Neural cell (in vitro differentiated cells): ENCODE measurements around the gene DCP1A. TPM values are rescaled to one million over a fixed set of nuclear protein-coding genes. Genes with fewer than 3 reads are reported as not detected.

ENCODE experiments used
- H2AFZ ChIP-seq: fragments of 200-600, 300-800 bp; sonication (generic), shearing (Covaris generic); 2 replicates; pipeline ENCODE4 v1.6.0; 2014; ENCODE audit warnings: low read depth, mild to moderate bottlenecking, antibody characterized with exemption, low read length, moderate library complexity
- H3F3A ChIP-seq: fragments of 200-600 bp; shearing (Covaris generic); 2 replicates; pipeline ENCODE4 v1.6.1; 2016; ENCODE audit warnings: mild to moderate bottlenecking, moderate library complexity, mixed read lengths, antibody characterized with exemption, low read length; ENCODE audit not compliant: insufficient read depth, poor library complexity, severe bottlenecking
- H3K27ac ChIP-seq: fragments of 200-600, 300-800 bp; sonication (generic), shearing (Covaris generic); 2 replicates; pipeline ENCODE4 v1.5.1; 2014; ENCODE audit warnings: mild to moderate bottlenecking, low read length, moderate library complexity
- H3K27me3 ChIP-seq: fragments of 300-800, 200-600 bp; sonication (generic), shearing (Covaris generic); 2 replicates; pipeline ENCODE4 v1.6.0; 2014; ENCODE audit warnings: mild to moderate bottlenecking, low read depth, low read length, moderate library complexity; ENCODE audit not compliant: insufficient read depth
- H3K36me3 ChIP-seq: fragments of 300-800, 200-600 bp; sonication (generic), shearing (Covaris generic); 2 replicates; pipeline ENCODE4 v1.5.1; 2014; ENCODE audit warnings: mild to moderate bottlenecking, antibody characterized with exemption, low read length, moderate library complexity; ENCODE audit not compliant: insufficient read depth
- H3K4me2 ChIP-seq: fragments of 300-800, 200-600 bp; sonication (generic), shearing (Covaris generic); 2 replicates; pipeline ENCODE4 v1.6.0; 2014; ENCODE audit warnings: mild to moderate bottlenecking, low read length
- H3K4me3 ChIP-seq: fragments of 300-800, 200-600 bp; sonication (generic), shearing (Covaris generic); 2 replicates; pipeline ENCODE4 v1.5.1; 2014; ENCODE audit warnings: mild to moderate bottlenecking, low read length, moderate library complexity
- H3K79me2 ChIP-seq: fragments of 200-600 bp; shearing (Covaris generic); replicated peaks from 2 replicates; pipeline ENCODE4 v1.6.0; 2014; ENCODE audit warnings: mild to moderate bottlenecking, low read length, moderate library complexity; ENCODE audit not compliant: insufficient read depth
- H3K9ac ChIP-seq: fragments of 300-800, 200-600 bp; sonication (generic), shearing (Covaris generic); 2 replicates; pipeline ENCODE4 v1.6.1; 2016; ENCODE audit warnings: mild to moderate bottlenecking, low read length, mixed read lengths
- H3K9me2 ChIP-seq: fragments of 200-600 bp; shearing (Covaris generic); 2 replicates; pipeline ENCODE4 v1.6.1; 2016; ENCODE audit warnings: mild to moderate bottlenecking, low read length, mixed read lengths; ENCODE audit not compliant: insufficient read depth
- H3K9me3 ChIP-seq: fragments of 200-600, 300-800 bp; sonication (generic), shearing (Covaris generic); 2 replicates; pipeline ENCODE4 v1.6.1; 2016; ENCODE audit warnings: mild to moderate bottlenecking, mixed run types, low read length, moderate library complexity, mixed read lengths
- H4K20me1 ChIP-seq: fragments of 200-600 bp; shearing (Covaris generic); 2 replicates; pipeline ENCODE4 v1.6.1; 2016; ENCODE audit warnings: mild to moderate bottlenecking, mixed run types; ENCODE audit not compliant: insufficient read depth
- EP300 ChIP-seq: fragments of 450-650 bp; conservative IDR thresholded peaks from 2 replicates; pipeline ENCODE4 v1.6.1; 2014; ENCODE audit warnings: antibody characterized with exemption, mild to moderate bottlenecking, moderate library complexity; ENCODE audit not compliant: poor library complexity, severe bottlenecking
- EZH2 ChIP-seq: fragments of 200-600, 300-800 bp; shearing (Covaris generic), sonication (generic); IDR thresholded peaks from 2 replicates; pipeline ENCODE4 v1.6.1; 2014; ENCODE audit warnings: antibody characterized with exemption, low read length, borderline replicate concordance, mild to moderate bottlenecking; ENCODE audit not compliant: insufficient read depth, poor library complexity, severe bottlenecking
- MXI1 ChIP-seq: fragments of 450-650 bp; conservative IDR thresholded peaks from 2 replicates; pipeline ENCODE4 v1.6.1; 2014; ENCODE audit warnings: antibody characterized with exemption, mild to moderate bottlenecking; ENCODE audit not compliant: poor library complexity, severe bottlenecking
- POLR2AphosphoS5 ChIP-seq: IDR thresholded peaks from 2 replicates; pipeline ENCODE4 v1.6.1; 2012
- RAD21 ChIP-seq: fragments of 450-650 bp; conservative IDR thresholded peaks from 2 replicates; pipeline ENCODE4 v1.6.1; 2014; ENCODE audit warnings: antibody characterized with exemption, mild to moderate bottlenecking, moderate library complexity
- SMC3 ChIP-seq: fragments of 450-650 bp; conservative IDR thresholded peaks from 2 replicates; pipeline ENCODE4 v1.6.1; 2014; ENCODE audit warnings: antibody characterized with exemption, mild to moderate bottlenecking, moderate library complexity; ENCODE audit not compliant: poor library complexity
- TAF1 ChIP-seq: IDR thresholded peaks from 2 replicates; pipeline ENCODE4 v1.6.1; 2012; ENCODE audit warnings: low read depth
- polyA plus RNA-seq: library from polyadenylated mRNA; depleted of rRNA; stranded (reverse); fragments of >200 nt; gene quantifications from 2 replicates; pipeline ENCODE4 v1.2.3, GENCODE V29; 2014
- TF ChIP-seq, protein P1 (sequence below): fragments of 450-650 bp; IDR thresholded peaks from 2 replicates; pipeline ENCODE4 v1.5.1; 2014; ENCODE audit warnings: antibody characterized with exemption, mild to moderate bottlenecking, moderate library complexity; ENCODE audit not compliant: poor library complexity, severe bottlenecking
- TF ChIP-seq, protein P2 (sequence below): IDR thresholded peaks from 2 replicates; pipeline ENCODE4 v1.6.1; 2012; ENCODE audit warnings: borderline replicate concordance

Gene DCP1A
- polyA plus RNA-seq, 1 donor from 2014 or later: 12.5 TPM

DNA sequence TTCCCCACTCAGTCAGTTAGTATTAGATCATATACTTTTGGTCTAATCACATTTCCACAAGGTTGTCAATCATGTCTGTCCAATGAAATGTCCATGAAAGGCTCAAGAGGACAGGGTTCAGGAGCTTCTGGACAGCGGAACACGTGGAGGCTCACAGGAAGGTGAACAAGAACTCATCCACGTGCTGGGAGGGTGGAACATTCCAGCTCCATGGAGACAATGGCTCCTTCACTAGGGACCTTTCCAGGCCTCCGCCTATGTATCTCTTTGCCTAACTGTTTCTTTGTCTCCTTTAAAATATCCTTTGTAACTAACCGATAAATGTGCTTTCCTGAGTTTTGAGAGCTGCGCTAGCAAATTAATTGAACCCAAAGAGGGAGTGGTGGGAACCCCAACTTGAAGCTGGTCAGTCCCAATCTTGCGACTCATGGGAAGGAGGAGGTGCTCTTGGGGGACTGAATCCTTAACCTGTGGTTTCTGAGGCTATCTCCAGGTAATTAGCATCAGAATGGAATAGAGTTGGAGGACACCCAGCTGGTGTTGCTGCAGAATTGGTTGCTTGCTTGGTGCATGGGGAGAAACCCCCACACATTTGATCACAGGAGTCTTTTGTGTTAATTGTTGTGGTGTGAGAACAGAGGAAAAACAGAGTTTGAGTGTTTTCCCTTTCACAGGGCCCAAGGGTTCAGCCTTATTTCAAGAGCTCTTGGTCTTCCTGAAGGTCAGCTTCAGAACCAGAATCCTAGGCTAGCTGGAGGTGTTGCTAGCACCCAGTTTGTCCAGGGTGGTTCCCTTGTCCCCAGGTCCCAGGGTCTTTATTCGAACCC lies 88.5 kb downstream of the DCP1A start:
- Histone ChIP-seq H3F3A (no peaks in the 10 kb centered on the region), H3K9ac (no peak overlapping the region), H3K79me2 (peaks cover 14% of the 10 kb centered on the region), H2AFZ (no peak overlapping the region), H3K27me3 (no peaks in the 10 kb centered on the region), H4K20me1 (no peaks in the 10 kb centered on the region), H3K27ac (no peak overlapping the region), H3K36me3 (no peaks in the 10 kb centered on the region), H3K9me2 (no peaks in the 10 kb centered on the region), H3K9me3 (no peaks in the 10 kb centered on the region), H3K4me2 (no peak overlapping the region), H3K4me3 (no peak overlapping the region)
- TF ChIP-seq RAD21 (no peak), EZH2 (no peak), SMC3 (no peak)
- TF ChIP-seq, protein P1, sequence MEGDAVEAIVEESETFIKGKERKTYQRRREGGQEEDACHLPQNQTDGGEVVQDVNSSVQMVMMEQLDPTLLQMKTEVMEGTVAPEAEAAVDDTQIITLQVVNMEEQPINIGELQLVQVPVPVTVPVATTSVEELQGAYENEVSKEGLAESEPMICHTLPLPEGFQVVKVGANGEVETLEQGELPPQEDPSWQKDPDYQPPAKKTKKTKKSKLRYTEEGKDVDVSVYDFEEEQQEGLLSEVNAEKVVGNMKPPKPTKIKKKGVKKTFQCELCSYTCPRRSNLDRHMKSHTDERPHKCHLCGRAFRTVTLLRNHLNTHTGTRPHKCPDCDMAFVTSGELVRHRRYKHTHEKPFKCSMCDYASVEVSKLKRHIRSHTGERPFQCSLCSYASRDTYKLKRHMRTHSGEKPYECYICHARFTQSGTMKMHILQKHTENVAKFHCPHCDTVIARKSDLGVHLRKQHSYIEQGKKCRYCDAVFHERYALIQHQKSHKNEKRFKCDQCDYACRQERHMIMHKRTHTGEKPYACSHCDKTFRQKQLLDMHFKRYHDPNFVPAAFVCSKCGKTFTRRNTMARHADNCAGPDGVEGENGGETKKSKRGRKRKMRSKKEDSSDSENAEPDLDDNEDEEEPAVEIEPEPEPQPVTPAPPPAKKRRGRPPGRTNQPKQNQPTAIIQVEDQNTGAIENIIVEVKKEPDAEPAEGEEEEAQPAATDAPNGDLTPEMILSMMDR: no peak

DNA sequence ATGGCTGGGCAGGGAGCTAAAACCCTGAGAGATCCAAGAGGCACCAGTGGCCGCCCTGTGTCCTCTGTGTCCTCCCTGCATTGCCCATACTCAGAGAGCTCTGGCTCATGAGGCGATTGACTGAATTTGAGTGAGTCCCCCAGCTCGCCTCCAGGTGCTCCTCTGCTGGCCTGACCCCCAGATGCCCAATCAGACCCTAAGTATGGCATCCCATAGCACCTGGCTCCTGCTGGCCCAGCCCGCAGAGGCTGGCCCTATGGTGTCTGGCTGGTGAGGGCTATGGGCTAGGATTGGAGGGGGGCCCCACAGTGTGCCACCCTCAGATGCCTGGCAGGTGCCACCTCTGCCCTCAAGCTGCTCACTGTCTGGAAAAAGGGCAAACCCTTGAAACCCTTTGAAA lies 89.9 kb downstream of the DCP1A start:
- Histone ChIP-seq H3K9me2 (no peaks in the 10 kb centered on the region), H3K79me2 (peaks cover 27% of the 10 kb centered on the region), H3K36me3 (no peaks in the 10 kb centered on the region), H2AFZ (no peak overlapping the region), H3K4me2 (no peak overlapping the region), H3K27me3 (no peaks in the 10 kb centered on the region), H3K27ac (no peak overlapping the region), H3K9me3 (no peaks in the 10 kb centered on the region), H3K9ac (no peak overlapping the region), H4K20me1 (no peaks in the 10 kb centered on the region), H3F3A (no peaks in the 10 kb centered on the region), H3K4me3 (no peak overlapping the region)
- TF ChIP-seq MXI1: no peak
- TF ChIP-seq, protein P1: no peak
- no peak for TF ChIP-seq EP300
- TF ChIP-seq TAF1: no peak
- no peak for TF ChIP-seq EZH2
- TF ChIP-seq POLR2AphosphoS5: no peak
- no peak for TF ChIP-seq RAD21
- TF ChIP-seq SMC3: no peak
- TF ChIP-seq, protein P2, sequence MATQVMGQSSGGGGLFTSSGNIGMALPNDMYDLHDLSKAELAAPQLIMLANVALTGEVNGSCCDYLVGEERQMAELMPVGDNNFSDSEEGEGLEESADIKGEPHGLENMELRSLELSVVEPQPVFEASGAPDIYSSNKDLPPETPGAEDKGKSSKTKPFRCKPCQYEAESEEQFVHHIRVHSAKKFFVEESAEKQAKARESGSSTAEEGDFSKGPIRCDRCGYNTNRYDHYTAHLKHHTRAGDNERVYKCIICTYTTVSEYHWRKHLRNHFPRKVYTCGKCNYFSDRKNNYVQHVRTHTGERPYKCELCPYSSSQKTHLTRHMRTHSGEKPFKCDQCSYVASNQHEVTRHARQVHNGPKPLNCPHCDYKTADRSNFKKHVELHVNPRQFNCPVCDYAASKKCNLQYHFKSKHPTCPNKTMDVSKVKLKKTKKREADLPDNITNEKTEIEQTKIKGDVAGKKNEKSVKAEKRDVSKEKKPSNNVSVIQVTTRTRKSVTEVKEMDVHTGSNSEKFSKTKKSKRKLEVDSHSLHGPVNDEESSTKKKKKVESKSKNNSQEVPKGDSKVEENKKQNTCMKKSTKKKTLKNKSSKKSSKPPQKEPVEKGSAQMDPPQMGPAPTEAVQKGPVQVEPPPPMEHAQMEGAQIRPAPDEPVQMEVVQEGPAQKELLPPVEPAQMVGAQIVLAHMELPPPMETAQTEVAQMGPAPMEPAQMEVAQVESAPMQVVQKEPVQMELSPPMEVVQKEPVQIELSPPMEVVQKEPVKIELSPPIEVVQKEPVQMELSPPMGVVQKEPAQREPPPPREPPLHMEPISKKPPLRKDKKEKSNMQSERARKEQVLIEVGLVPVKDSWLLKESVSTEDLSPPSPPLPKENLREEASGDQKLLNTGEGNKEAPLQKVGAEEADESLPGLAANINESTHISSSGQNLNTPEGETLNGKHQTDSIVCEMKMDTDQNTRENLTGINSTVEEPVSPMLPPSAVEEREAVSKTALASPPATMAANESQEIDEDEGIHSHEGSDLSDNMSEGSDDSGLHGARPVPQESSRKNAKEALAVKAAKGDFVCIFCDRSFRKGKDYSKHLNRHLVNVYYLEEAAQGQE: no peak
